Nephron (organoid): Measurements from ENCODE around the gene MFRP.
A peak's percentile ranks its signal among the peaks of the same experiment; 100 is the strongest.

ENCODE experiments used
- H3K27ac Mint-ChIP-seq, 3 experiments: 2 replicates each; pipeline ENCODE4 v1.8.0; 2020; ENCODE audit warnings: mixed read lengths in 3 of 3, mild to moderate bottlenecking in 2 of 3, moderate library complexity in 1 of 3
- H3K27me3 Mint-ChIP-seq: 2 replicates; pipeline ENCODE4 v1.8.0; 2021; ENCODE audit warnings: low read depth, mild to moderate bottlenecking, moderate library complexity, mixed read lengths
- H3K36me3 Mint-ChIP-seq: 2 replicates; pipeline ENCODE4 v1.8.0; 2020; ENCODE audit warnings: low read depth, mixed read lengths
- H3K4me1 Mint-ChIP-seq: 2 replicates; pipeline ENCODE4 v1.8.0; 2020; ENCODE audit warnings: mixed read lengths
- H3K4me3 Mint-ChIP-seq, 3 experiments: 2 replicates each; pipeline ENCODE4 v1.8.0; 2020; ENCODE audit warnings: mild to moderate bottlenecking in 3 of 3, mixed read lengths in 3 of 3, moderate library complexity in 2 of 3
- H3K9me3 Mint-ChIP-seq: 2 replicates; pipeline ENCODE4 v1.8.0; 2020; ENCODE audit warnings: mixed read lengths
- CTCF ChIP-seq, 3 experiments: fragments of 200-600 bp; sonication (generic); IDR thresholded peaks; one replicate each; pipeline ENCODE4 v1.5.0; 2021; ENCODE audit warnings: antibody characterized with exemption in 3 of 3; ENCODE audit not compliant: unreplicated experiment in 3 of 3

MFRP gene

GRCh38 chr11:119330237-119330636 is 16.3 kb downstream of the MFRP start:
- Mint-ChIP-seq H3K27me3 (peaks cover 4% of the 10 kb centered on the region), H3K4me1 (peaks cover 17% of the 10 kb centered on the region), H3K27ac (no peak overlapping the region), H3K36me3 (no peaks in the 10 kb centered on the region), H3K9me3 (no peaks in the 10 kb centered on the region), H3K4me3 (no peak overlapping the region)
- TF ChIP-seq CTCF (IDR thresholded peaks at IDR 0.05; ENCODE audit: unreplicated experiment in 3 of 3): no peak

- H3K36me3 Mint-ChIP-seq: no peaks in the 10 kb centered on the region
- H3K27me3 Mint-ChIP-seq: peaks cover 6% of the 10 kb centered on the region
- no peak for TF ChIP-seq CTCF (IDR thresholded peaks at IDR 0.05; ENCODE audit: unreplicated experiment in 3 of 3)
- peaks cover 13% of the 10 kb centered on the region for H3K4me1 Mint-ChIP-seq
- no peaks in the 10 kb centered on the region for H3K9me3 Mint-ChIP-seq
- no peak overlapping the region for H3K4me3 Mint-ChIP-seq
- no peak overlapping the region for H3K27ac Mint-ChIP-seq
These were observed 17.2 kb downstream of the MFRP start for GRCh38 chr11:119329320-119329719.

- H3K27me3 Mint-ChIP-seq: peaks cover 15% of the 10 kb centered on the region
- no peaks in the 10 kb centered on the region for H3K36me3 Mint-ChIP-seq
- no peak for TF ChIP-seq CTCF (IDR thresholded peaks at IDR 0.05; ENCODE audit: unreplicated experiment in 3 of 3)
- H3K4me3 Mint-ChIP-seq: no peak overlapping the region
- peak overlapping the region; percentile 6 to 40 (median 18) for H3K27ac Mint-ChIP-seq
- H3K9me3 Mint-ChIP-seq: no peaks in the 10 kb centered on the region
- peaks cover 24% of the 10 kb centered on the region for H3K4me1 Mint-ChIP-seq
These were observed 22.3 kb downstream of the MFRP start for GRCh38 chr11:119324189-119324588.

GRCh38 chr11:119323532-119324033 is 22.9 kb downstream of the MFRP start:
- H3K27ac Mint-ChIP-seq: peak overlapping the region; percentile 6 to 40 (median 18)
- H3K4me1 Mint-ChIP-seq: peaks cover 30% of the 10 kb centered on the region
- peak overlapping the region in 2 of 3 experiments; percentile 34 to 45 for H3K4me3 Mint-ChIP-seq
- H3K27me3 Mint-ChIP-seq: peaks cover 11% of the 10 kb centered on the region
- TF ChIP-seq CTCF (IDR thresholded peaks at IDR 0.05; ENCODE audit: unreplicated experiment in 3 of 3): peak; percentile 77 to 87 (median 79)
- H3K36me3 Mint-ChIP-seq: no peaks in the 10 kb centered on the region
- no peaks in the 10 kb centered on the region for H3K9me3 Mint-ChIP-seq

GRCh38 chr11:119322921-119323531 is 23.5 kb downstream of the MFRP start:
- Mint-ChIP-seq H3K27me3 (peaks cover 11% of the 10 kb centered on the region), H3K9me3 (no peaks in the 10 kb centered on the region), H3K27ac (peak overlapping the region in 2 of 3 experiments; percentile 31 to 40), H3K36me3 (no peaks in the 10 kb centered on the region), H3K4me1 (peaks cover 35% of the 10 kb centered on the region), H3K4me3 (no peak overlapping the region)
- TF ChIP-seq CTCF (IDR thresholded peaks at IDR 0.05; ENCODE audit: unreplicated experiment in 3 of 3): no peak

- peak overlapping the region in 1 of 3 experiments; percentile 4 for H3K4me3 Mint-ChIP-seq
- peak in 2 of 3 experiments; percentile 1 to 31 for TF ChIP-seq CTCF (IDR thresholded peaks at IDR 0.05; ENCODE audit: unreplicated experiment in 3 of 3)
- H3K4me1 Mint-ChIP-seq: peaks cover 35% of the 10 kb centered on the region
- H3K36me3 Mint-ChIP-seq: no peaks in the 10 kb centered on the region
- H3K9me3 Mint-ChIP-seq: no peaks in the 10 kb centered on the region
- peaks cover 11% of the 10 kb centered on the region for H3K27me3 Mint-ChIP-seq
- H3K27ac Mint-ChIP-seq: peak overlapping the region; percentile 30 to 55 (median 31)
These were observed 24.2 kb downstream of the MFRP start for GRCh38 chr11:119322360-119322739.
